ENCODE data around the gene CCPG1. TPM values are rescaled to one million over a fixed set of nuclear protein-coding genes. Genes with fewer than 3 reads are reported as not detected.
A peak's percentile ranks its signal among the peaks of the same experiment; 100 is the strongest.
"Not testable (repeated sequence)": the region's sequence is repeated elsewhere in the genome, so short reads cannot be mapped to it uniquely, and the experiment has no call there.

CCPG1 gene
- 10 to 100 TPM; 24.4 to 40.6 (median 31.6) TPM for polyA plus RNA-seq (ENCODE audit: insufficient read length in 10 of 10)
- long read RNA-seq, donor 1, full-length matches to known transcripts = 9 of 9 reads
- long read RNA-seq, donor 1, partial matches to known transcripts = 0 of 9 reads
- long read RNA-seq, donor 1, other reads (novel, unspliced or antisense) = 0 of 9 reads
- long read RNA-seq, donor 2, full-length matches to known transcripts = 7 of 7 reads
- long read RNA-seq, donor 2, partial matches to known transcripts = 0 of 7 reads
- long read RNA-seq, donor 2, other reads (novel, unspliced or antisense) = 0 of 7 reads
- long read RNA-seq, donor 3 = 0 reads
- long read RNA-seq, donor 4, full-length matches to known transcripts = 3 of 3 reads
- long read RNA-seq, donor 4, partial matches to known transcripts = 0 of 3 reads
- long read RNA-seq, donor 4, other reads (novel, unspliced or antisense) = 0 of 3 reads
- long read RNA-seq, donor 5, full-length matches to known transcripts = 9 of 9 reads
- long read RNA-seq, donor 5, partial matches to known transcripts = 0 of 9 reads
- long read RNA-seq, donor 5, other reads (novel, unspliced or antisense) = 0 of 9 reads
- long read RNA-seq, donor 6, full-length matches to known transcripts = 9 of 20 reads
- long read RNA-seq, donor 6, partial matches to known transcripts = 11 of 20 reads
- long read RNA-seq, donor 6, other reads (novel, unspliced or antisense) = 0 of 20 reads
- long read RNA-seq, donor 7, full-length matches to known transcripts = 15 of 26 reads
- long read RNA-seq, donor 7, partial matches to known transcripts = 11 of 26 reads
- long read RNA-seq, donor 7, other reads (novel, unspliced or antisense) = 0 of 26 reads
- long read RNA-seq, donor 8, full-length matches to known transcripts = 7 of 7 reads
- long read RNA-seq, donor 8, partial matches to known transcripts = 0 of 7 reads
- long read RNA-seq, donor 8, other reads (novel, unspliced or antisense) = 0 of 7 reads
- long read RNA-seq, donor 9, full-length matches to known transcripts = 1 of 1 reads
- long read RNA-seq, donor 9, partial matches to known transcripts = 0 of 1 reads
- long read RNA-seq, donor 9, other reads (novel, unspliced or antisense) = 0 of 1 reads

- DNase-seq = peak; percentile 93 to 98 (median 95)
Observed at GRCh38 chr15:55408012-55408928, at the start of gene CCPG1, which contains the start of gene PIERCE2. Gene CCPG1, minus strand, starts transcription at chr15:55408359. Its CDS starts 18,935 bp downstream, at chr15:55389424. Gene PIERCE2, plus strand, starts transcription at chr15:55408495. Its CDS starts 274 bp downstream, at chr15:55408769.

GRCh38 chr15:55457401-55458022 lies 49.4 kb upstream of the CCPG1 start:
- DNase-seq = no peak

GRCh38 chr15:55447030-55447394 lies 38.9 kb upstream of the CCPG1 start:
- DNase-seq = not testable (repeated sequence)

- DNase-seq = not testable (repeated sequence)
Observed at GRCh38 chr15:55446379-55447029, 38.3 kb upstream of the CCPG1 start.

GRCh38 chr15:55445936-55446335 lies 37.8 kb upstream of the CCPG1 start:
- DNase-seq = not testable (repeated sequence)

GRCh38 chr15:55443141-55443540 lies 35.0 kb upstream of the CCPG1 start:
- not testable (repeated sequence) for DNase-seq

GRCh38 chr15:55434989-55435825 lies 27.0 kb upstream of the CCPG1 start:
- DNase-seq = peak; percentile 27 to 63 (median 37)

GRCh38 chr15:55422089-55422488 lies 13.9 kb upstream of the CCPG1 start:
- no peak for DNase-seq

- no peak for DNase-seq
Observed at GRCh38 chr15:55420171-55420866, 12.2 kb upstream of the CCPG1 start.

- not testable (repeated sequence) for DNase-seq
Observed at GRCh38 chr15:55417678-55418077, 9.5 kb upstream of the CCPG1 start.

- not testable (repeated sequence) for DNase-seq
Observed at GRCh38 chr15:55408976-55409375, 817 bp upstream of the CCPG1 start.

GRCh38 chr15:55407498-55408011 lies 604 bp downstream of the CCPG1 start:
- DNase-seq = peak in 1 of 3 donors; percentile 2

GRCh38 chr15:55403531-55403930 lies 4.6 kb downstream of the CCPG1 start:
- no peak for DNase-seq

- peak in 1 of 3 donors; percentile 2 for DNase-seq
Observed at GRCh38 chr15:55402707-55403106, 5.5 kb downstream of the CCPG1 start.

- no peak for DNase-seq
Observed at GRCh38 chr15:55401786-55402246, 6.3 kb downstream of the CCPG1 start.

- DNase-seq = not testable (repeated sequence)
Observed at GRCh38 chr15:55400050-55400449, 8.1 kb downstream of the CCPG1 start.

GRCh38 chr15:55398243-55398642 lies 9.9 kb downstream of the CCPG1 start:
- no peak for DNase-seq

GRCh38 chr15:55394694-55395093 lies 13.5 kb downstream of the CCPG1 start:
- no peak for DNase-seq

Data from muscle of back (tissue), 13 donors.